ENCODE results near the gene CILP.

CILP gene

GRCh38 chr15:65255486-65256140 lies 44.3 kb upstream of the CILP start:
- TF ChIP-seq, protein P1, sequence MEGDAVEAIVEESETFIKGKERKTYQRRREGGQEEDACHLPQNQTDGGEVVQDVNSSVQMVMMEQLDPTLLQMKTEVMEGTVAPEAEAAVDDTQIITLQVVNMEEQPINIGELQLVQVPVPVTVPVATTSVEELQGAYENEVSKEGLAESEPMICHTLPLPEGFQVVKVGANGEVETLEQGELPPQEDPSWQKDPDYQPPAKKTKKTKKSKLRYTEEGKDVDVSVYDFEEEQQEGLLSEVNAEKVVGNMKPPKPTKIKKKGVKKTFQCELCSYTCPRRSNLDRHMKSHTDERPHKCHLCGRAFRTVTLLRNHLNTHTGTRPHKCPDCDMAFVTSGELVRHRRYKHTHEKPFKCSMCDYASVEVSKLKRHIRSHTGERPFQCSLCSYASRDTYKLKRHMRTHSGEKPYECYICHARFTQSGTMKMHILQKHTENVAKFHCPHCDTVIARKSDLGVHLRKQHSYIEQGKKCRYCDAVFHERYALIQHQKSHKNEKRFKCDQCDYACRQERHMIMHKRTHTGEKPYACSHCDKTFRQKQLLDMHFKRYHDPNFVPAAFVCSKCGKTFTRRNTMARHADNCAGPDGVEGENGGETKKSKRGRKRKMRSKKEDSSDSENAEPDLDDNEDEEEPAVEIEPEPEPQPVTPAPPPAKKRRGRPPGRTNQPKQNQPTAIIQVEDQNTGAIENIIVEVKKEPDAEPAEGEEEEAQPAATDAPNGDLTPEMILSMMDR (IDR thresholded peaks at IDR 0.05; ENCODE audit: low read depth, low read length, missing control alignments) = no peak
- Histone ChIP-seq H3K36me3 (replicated peaks) (peaks cover under 1% of the 10 kb centered on the region), H3K27me3 (replicated peaks) (no peaks in the 10 kb centered on the region), H3K27ac (no peak overlapping the region), H3K4me3 (ENCODE audit: low read depth, low read length) (no peak overlapping the region)
- no peak for DNase-seq
- in situ Hi-C loops (cut with HindIII; ENCODE audit: low pct_ligation_motif_present, low sequenced_read_pairs) = no loop called here

- Histone ChIP-seq H3K27me3 (replicated peaks) (no peaks in the 10 kb centered on the region), H3K36me3 (replicated peaks) (no peaks in the 10 kb centered on the region), H3K4me3 (ENCODE audit: low read depth, low read length) (no peak overlapping the region), H3K27ac (no peak overlapping the region)
- in situ Hi-C loops (cut with HindIII; ENCODE audit: low pct_ligation_motif_present, low sequenced_read_pairs) = no loop called here
- no peak for DNase-seq
- TF ChIP-seq, protein P1 (IDR thresholded peaks at IDR 0.05; ENCODE audit: low read depth, low read length, missing control alignments) = no peak
Measured at GRCh38 chr15:65254758-65255157, 43.5 kb upstream of the CILP start.

DNA sequence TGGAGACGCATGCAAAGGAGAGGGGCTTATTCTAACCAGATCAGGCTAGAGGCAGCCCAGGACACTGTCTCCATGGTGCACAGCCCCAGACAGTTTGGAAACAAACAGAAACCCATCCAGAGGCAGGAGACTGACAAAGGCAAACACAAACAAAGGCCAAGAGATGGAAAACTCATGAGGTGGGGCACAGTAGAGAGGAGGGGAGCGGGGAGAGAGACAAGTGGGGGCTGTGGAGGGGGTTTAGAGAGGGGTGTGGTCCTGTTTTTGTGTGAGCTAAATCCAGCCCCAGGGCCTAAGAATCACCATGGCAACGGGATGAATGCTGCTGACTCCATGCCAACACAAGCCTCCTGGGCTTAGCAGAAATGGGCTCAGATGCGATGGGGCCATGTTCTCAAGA lies 43.1 kb upstream of the CILP start:
- Histone ChIP-seq H3K27ac (no peak overlapping the region), H3K36me3 (replicated peaks) (no peaks in the 10 kb centered on the region), H3K27me3 (replicated peaks) (no peaks in the 10 kb centered on the region), H3K4me3 (ENCODE audit: low read depth, low read length) (no peak overlapping the region)
- in situ Hi-C loops (cut with HindIII; ENCODE audit: low pct_ligation_motif_present, low sequenced_read_pairs) = no loop called here
- DNase-seq = no peak
- TF ChIP-seq, protein P1 (IDR thresholded peaks at IDR 0.05; ENCODE audit: low read depth, low read length, missing control alignments) = no peak

- Histone ChIP-seq H3K27ac (no peak overlapping the region), H3K4me3 (ENCODE audit: low read depth, low read length) (no peak overlapping the region), H3K36me3 (replicated peaks) (no peaks in the 10 kb centered on the region), H3K27me3 (replicated peaks) (no peaks in the 10 kb centered on the region)
- TF ChIP-seq, protein P1 (IDR thresholded peaks at IDR 0.05; ENCODE audit: low read depth, low read length, missing control alignments) = no peak
- DNase-seq = no peak
- in situ Hi-C loops (cut with HindIII; ENCODE audit: low pct_ligation_motif_present, low sequenced_read_pairs) = no loop called here
Measured at GRCh38 chr15:65249641-65250040, 38.4 kb upstream of the CILP start.

DNA sequence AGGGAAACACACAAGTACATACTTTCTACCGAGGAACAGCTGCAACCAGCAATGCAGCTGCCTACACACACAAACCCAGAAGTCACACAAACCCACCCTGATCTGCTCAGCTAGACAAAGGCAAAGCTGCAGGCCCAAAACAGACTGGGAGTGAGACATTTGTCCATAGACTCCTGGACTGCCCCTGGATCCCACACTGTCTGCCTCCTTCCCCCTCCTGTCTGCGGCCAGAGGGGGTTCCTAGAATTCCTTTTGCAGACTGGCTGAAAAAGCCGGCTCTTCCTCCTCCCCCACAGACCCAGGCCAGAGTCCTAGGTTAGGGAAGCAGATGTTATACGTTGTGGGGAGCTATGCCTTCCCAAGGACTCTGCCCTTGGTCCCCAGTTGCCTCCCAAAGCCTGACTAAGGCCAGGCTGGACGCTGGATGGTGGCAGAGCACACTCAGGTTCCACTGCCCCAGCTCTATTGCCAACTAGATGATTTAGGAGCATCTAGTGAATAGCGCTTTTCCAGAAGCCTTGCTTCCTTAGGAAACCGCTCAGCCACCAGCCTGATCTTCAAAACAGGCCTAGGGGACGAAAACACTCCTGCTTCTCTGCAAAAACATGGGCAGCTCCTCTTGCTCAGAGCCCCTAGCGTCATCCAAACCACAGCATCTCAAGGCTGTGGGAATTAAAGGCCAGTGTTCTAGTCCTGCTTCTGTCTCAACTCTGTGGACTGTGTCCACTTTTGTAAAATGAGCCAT lies 37.4 kb upstream of the CILP start:
- DNase-seq = no peak
- H3K27ac ChIP-seq = no peak overlapping the region
- no peaks in the 10 kb centered on the region for H3K27me3 ChIP-seq (replicated peaks)
- in situ Hi-C loops (cut with HindIII; ENCODE audit: low pct_ligation_motif_present, low sequenced_read_pairs) = no loop called here
- TF ChIP-seq, protein P1 (IDR thresholded peaks at IDR 0.05; ENCODE audit: low read depth, low read length, missing control alignments) = no peak
- no peak overlapping the region for H3K4me3 ChIP-seq (ENCODE audit: low read depth, low read length)
- no peaks in the 10 kb centered on the region for H3K36me3 ChIP-seq (replicated peaks)

Data from brain microvascular endothelial cell (primary cell).